Nephron progenitor cell (in vitro differentiated cells): ENCODE data around the gene PTMA.
A peak's percentile ranks its signal among the peaks of the same experiment; 100 is the strongest.

ENCODE experiments used
- DNase-seq: peaks from one replicate; pipeline ENCODE4 v3.0.0; 2021
- H3K27ac Mint-ChIP-seq: 2 replicates; pipeline ENCODE4 v1.8.0; 2021; ENCODE audit warnings: mild to moderate bottlenecking, moderate library complexity, mixed read lengths
- H3K27me3 Mint-ChIP-seq: 2 replicates; pipeline ENCODE4 v1.8.0; 2021; ENCODE audit warnings: mild to moderate bottlenecking, low read depth, mixed read lengths; ENCODE audit not compliant: poor library complexity
- H3K36me3 Mint-ChIP-seq: 2 replicates; pipeline ENCODE4 v1.8.0; 2021; ENCODE audit warnings: low read depth, mixed read lengths
- H3K4me1 Mint-ChIP-seq: 2 replicates; pipeline ENCODE4 v1.8.0; 2021; ENCODE audit warnings: mixed read lengths
- H3K4me3 Mint-ChIP-seq: 2 replicates; pipeline ENCODE4 v1.8.0; 2021; ENCODE audit warnings: mild to moderate bottlenecking, moderate library complexity, mixed read lengths
- H3K9me3 Mint-ChIP-seq: 2 replicates; pipeline ENCODE4 v1.8.0; 2021; ENCODE audit warnings: mild to moderate bottlenecking, moderate library complexity, mixed read lengths
- CTCF ChIP-seq: fragments of 200-600 bp; sonication (generic); IDR thresholded peaks from 2 replicates; pipeline ENCODE4 v1.5.0; 2021; ENCODE audit warnings: antibody characterized with exemption

PTMA gene

DNA sequence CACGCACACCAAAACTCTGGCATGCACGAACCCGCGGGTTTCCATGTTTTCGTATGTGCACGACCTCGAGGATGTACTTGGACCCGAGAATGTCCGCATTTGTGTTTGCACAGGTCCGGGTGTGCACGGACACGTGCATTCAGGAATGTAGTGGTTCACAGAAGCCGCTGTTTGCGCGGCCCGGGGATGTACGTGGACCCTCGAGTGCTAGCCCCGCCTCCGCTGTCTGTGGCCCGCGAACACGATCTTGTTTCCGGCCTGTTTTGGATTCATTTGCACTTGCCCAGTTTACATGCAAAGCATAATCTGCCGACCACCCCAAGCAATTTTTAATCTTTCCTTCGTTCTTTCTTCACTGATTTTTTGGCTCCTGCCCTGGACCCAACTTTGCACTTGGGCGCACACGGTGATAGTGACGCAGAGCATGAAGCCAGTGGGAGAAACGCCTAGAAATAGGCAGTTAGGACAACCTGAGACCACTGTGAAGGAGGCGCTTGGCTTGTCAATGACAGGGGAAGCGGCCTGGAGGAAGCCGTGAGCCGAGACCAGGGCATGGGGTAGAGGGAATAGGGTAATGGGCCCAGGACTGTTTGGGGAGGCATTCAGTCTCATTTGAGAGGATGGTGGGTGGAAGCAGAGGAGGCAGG is 45.4 kb upstream of the PTMA start:
- Mint-ChIP-seq H3K27ac (peak overlapping the region; percentile 62), H3K9me3 (peaks cover 20% of the 10 kb centered on the region), H3K4me1 (peaks cover 56% of the 10 kb centered on the region), H3K36me3 (peaks cover 5% of the 10 kb centered on the region), H3K4me3 (peak overlapping the region; percentile 44), H3K27me3 (peaks cover 21% of the 10 kb centered on the region)
- TF ChIP-seq CTCF = no peak
- DNase-seq = no peak

DNA sequence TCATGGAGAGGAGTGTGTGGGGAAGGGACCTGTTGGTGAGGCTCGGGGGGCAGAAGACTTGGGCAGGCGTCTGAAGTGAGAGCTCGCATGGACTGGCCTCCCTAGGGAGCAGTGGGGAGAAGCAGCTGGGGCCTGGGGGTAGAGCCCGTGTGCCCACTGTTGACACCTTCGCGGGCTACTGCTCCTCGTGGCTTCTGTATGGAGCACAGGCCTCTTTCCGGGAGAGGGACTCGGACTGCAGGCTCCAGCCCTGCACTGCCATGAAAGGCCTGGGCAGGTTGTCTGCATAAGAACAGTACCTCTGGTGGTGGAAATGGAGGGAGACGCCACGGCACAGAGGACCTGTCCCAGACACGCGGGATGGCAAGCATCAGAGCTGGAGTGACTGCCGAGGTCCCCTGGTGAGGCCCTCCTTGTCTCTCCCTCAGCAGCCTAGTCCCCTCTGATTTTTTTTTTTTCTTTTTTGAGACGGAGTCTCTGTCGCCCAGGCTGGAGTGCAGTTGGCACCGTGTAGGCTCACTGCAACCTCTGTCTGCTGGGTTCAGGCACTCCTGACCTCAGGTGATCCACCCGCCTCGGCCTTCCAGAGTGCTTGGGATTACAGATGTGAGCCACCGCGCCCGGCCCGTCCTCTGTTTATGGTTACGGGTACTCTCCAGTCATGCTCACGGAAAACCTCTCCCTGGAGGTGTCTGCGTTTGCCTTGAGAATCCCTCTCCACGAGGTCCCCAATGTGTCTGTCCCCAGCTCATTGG is 44.7 kb upstream of the PTMA start:
- peaks cover 5% of the 10 kb centered on the region for H3K36me3 Mint-ChIP-seq
- TF ChIP-seq CTCF = no peak
- H3K4me3 Mint-ChIP-seq = peak overlapping the region; percentile 44
- H3K9me3 Mint-ChIP-seq = peaks cover 20% of the 10 kb centered on the region
- H3K27ac Mint-ChIP-seq = peak overlapping the region; percentile 50
- no peak for DNase-seq
- H3K27me3 Mint-ChIP-seq = peaks cover 17% of the 10 kb centered on the region
- H3K4me1 Mint-ChIP-seq = peaks cover 58% of the 10 kb centered on the region

DNA sequence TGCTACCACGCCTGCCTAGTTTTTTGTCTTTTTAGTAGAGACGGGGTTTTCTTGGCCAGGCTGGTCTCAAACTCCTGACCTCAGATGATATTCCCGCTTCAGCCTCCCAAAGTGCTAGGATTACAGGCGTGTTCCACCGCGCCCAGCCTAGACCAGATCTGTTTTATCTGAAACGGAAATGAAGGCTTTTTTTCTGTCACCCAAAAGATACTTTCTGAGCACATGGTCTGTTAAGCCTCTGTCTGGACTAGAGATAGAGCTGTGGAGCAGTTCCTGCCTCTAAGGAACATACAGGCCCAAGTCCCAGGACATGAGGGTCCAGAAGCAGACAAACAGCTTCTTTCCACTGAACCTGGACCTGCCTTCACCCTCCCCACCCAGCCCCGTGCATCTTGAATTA is 43.6 kb upstream of the PTMA start:
- Mint-ChIP-seq H3K27me3 (peaks cover 15% of the 10 kb centered on the region), H3K36me3 (peaks cover 5% of the 10 kb centered on the region), H3K27ac (no peak overlapping the region), H3K9me3 (peaks cover 15% of the 10 kb centered on the region), H3K4me3 (no peak overlapping the region), H3K4me1 (peaks cover 67% of the 10 kb centered on the region)
- TF ChIP-seq CTCF = no peak
- DNase-seq = no peak

- Mint-ChIP-seq H3K4me1 (peaks cover 64% of the 10 kb centered on the region), H3K4me3 (peak overlapping the region; percentile 30), H3K27ac (peak overlapping the region; percentile 58), H3K36me3 (peaks cover 5% of the 10 kb centered on the region), H3K9me3 (peaks cover 15% of the 10 kb centered on the region), H3K27me3 (peaks cover 9% of the 10 kb centered on the region)
- no peak for TF ChIP-seq CTCF
- DNase-seq = no peak
Observed at GRCh38 chr2:231665245-231666170, 42.8 kb upstream of the PTMA start.

DNA sequence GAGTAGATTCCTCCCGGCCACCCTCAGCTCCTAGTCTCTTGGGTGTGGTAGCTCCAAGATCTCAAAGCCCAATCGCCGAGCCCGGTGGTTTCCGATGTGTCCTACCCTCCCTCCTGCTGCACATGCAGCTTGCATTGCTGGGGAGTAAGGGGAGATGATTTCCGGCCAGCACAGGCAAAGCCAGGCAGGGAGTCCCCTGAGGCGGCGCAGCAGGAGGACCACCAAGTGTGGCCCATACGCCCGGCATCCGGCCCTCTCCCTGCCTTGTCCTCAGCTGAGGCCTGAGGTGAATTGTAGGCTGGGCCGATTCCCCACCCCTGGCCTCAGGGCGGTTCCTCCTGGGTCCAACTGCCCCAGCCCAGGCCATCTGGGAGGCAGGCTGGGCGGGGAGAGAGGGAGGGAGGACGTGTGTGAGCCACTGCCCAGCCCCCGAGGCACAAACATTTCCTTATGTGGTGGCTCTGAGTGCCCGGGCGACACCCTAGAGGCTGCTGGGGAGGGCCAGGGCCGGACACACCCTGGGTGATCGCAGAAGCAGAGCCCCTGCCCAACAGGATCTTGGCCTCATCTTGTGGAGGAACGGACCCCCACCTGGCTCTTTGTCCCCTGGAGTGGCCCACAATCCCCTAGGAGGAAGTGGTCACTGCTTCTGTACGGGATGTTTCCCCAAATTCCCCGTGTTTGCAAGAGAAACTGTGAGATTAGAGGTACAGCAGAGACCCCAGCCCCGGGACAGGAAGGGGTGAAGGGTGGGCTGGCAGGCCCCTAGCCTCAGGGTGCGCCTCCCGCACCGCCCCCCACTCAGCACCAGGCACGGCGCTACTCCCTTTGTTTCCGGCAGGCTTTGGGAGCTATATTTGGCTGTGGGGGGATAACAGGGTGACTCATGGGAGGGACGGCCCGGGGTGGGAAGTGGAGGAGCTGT is 41.9 kb upstream of the PTMA start:
- peak overlapping the region; percentile 65 for H3K4me3 Mint-ChIP-seq
- DNase-seq = peak; percentile 74
- H3K4me1 Mint-ChIP-seq = peaks cover 64% of the 10 kb centered on the region
- H3K27ac Mint-ChIP-seq = peak overlapping the region; percentile 92
- peaks cover 5% of the 10 kb centered on the region for H3K36me3 Mint-ChIP-seq
- TF ChIP-seq CTCF = no peak
- H3K9me3 Mint-ChIP-seq = peaks cover 6% of the 10 kb centered on the region
- H3K27me3 Mint-ChIP-seq = peaks cover 3% of the 10 kb centered on the region
